Measurements from ENCODE around the gene CD300E. TPM values are rescaled to one million over a fixed set of nuclear protein-coding genes. Genes with fewer than 3 reads are reported as not detected.

Gene CD300E
- total and polyA plus RNA-seq, 12 donors: 0.07 to 4.9 (median 0.35) TPM

DNA sequence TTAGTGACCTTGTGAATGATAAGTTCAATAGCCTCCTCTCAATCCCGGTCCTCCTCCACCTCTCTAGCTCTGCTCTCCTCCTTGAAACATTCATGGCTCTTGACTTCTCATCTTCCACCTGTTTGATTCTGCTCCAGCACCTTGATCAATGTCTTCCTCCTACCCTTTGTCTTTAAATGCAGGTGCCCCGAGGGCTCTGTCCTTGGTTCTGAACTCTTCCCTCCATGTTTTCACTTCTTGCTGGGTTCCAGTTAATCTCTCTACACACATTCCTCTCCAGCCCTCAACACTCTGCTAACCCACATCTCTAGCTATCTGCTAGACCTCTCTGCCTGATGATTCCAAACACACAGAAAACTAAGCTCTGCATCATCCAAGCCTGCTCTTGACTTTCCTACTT, 13.4 kb downstream of the CD300E start:
- WGBS, 2 donors: 34 to 39% methylated on average over 2 of the region's 2 CpGs
- Histone ChIP-seq H3K4me3 (no peak overlapping the region), H3K27me3 (peaks cover 0 to 47% (median 22%) of the 10 kb centered on the region in 7 donors), H3K9me3 (no peaks in the 10 kb centered on the region), H3K27ac (no peak overlapping the region), H3K4me1 (peaks cover 0 to 21% (median 3%) of the 10 kb centered on the region in 9 donors), H3K36me3 (peaks cover 0 to 5% (median 0%) of the 10 kb centered on the region in 9 donors)
- ATAC-seq (no peak), DNase-seq (no peak)
- no peak for TF ChIP-seq CTCF (IDR thresholded peaks at IDR 0.05)
- intact Hi-C loops (cut with DNase I): no loop called here

DNA sequence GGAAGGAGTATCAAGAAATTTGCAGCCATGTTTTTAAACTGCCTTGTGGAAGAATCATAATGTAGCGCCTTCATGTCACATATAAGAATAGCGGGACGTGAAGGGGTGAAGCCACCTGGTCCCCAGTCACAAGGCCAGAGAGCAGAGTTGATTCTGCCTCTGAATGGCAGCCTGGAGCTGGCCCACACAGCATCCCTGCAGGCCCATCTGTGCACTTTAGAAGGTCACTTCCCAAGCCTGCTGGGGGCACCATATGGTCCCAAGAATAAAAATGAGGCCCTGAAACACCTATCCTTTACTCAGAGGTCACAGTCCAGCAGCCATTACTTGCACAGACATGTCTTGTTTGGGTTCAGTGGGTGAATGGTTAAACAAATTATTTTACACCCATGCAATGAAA, 15.0 kb downstream of the CD300E start:
- Histone ChIP-seq H3K4me3 (no peak overlapping the region), H3K36me3 (peaks cover 0 to 5% (median 0%) of the 10 kb centered on the region in 9 donors), H3K4me1 (peaks cover 0 to 34% (median 3%) of the 10 kb centered on the region in 9 donors), H3K27me3 (peaks cover 0 to 36% (median 21%) of the 10 kb centered on the region in 7 donors), H3K27ac (no peak overlapping the region), H3K9me3 (no peaks in the 10 kb centered on the region)
- 90 to 96% methylated on average over 3 of the region's 3 CpGs for WGBS, 2 donors
- ATAC-seq: no peak
- no peak for DNase-seq
- no peak for TF ChIP-seq CTCF (IDR thresholded peaks at IDR 0.05)
- intact Hi-C loops (cut with DNase I): loop anchor here in 1 of 10 donors (10.0 kb wide), 1 partner anchor 234 kb away; no protein-coding TSS in a partner anchor

DNA sequence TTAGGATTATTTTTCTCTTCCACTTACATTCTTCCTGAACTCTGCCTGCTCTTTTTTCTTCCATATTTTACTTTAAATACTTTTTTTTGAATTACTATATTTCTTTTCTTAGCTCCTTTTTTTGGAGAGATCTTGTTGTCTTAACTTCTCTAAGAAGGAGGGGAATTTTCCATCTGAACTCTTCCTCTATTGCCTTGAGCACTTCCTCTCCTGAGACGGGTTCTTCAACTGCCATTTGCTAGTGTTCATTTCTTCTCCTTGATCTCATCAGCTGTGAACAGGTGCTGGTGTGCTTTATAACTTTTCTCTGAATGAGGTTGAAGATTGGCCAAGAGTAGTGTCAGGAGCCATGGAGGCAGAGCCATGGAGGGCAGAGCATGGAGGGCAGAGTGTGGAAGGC, 16.3 kb downstream of the CD300E start:
- Histone ChIP-seq H3K27ac (no peak overlapping the region), H3K36me3 (peaks cover 0 to 5% (median 0%) of the 10 kb centered on the region in 9 donors), H3K9me3 (no peaks in the 10 kb centered on the region), H3K4me3 (no peak overlapping the region), H3K4me1 (peaks cover 0 to 41% (median 3%) of the 10 kb centered on the region in 9 donors), H3K27me3 (peaks cover 0 to 31% (median 13%) of the 10 kb centered on the region in 7 donors)
- intact Hi-C loops (cut with DNase I): loop anchor here in 1 of 10 donors (10.0 kb wide), 1 partner anchor 232 kb away; no protein-coding TSS in a partner anchor
- DNase-seq: no peak
- WGBS, 2 donors: 56 to 68% methylated on average over 1 of the region's 1 CpG
- no peak for TF ChIP-seq CTCF (IDR thresholded peaks at IDR 0.05)
- no peak for ATAC-seq

DNA sequence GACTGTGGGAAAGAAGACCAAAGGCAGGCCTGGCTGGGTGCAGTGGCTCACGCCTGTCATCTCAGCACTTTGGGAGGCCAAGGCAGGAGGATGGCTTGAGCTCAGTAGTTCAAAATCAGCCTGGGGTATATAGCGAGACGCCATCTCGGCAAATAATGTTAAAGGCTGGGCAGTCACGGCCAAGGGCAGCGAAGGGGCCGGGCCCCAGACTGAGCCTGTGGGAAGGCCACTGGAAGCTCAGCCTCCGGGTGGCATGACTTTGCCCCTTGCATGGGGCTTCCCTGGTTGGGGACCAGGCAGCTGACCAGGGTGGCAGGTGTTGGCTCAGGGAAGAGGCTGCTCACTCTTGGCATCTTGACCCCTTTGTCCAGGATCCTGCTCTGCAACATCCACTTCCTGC, 17.5 kb downstream of the CD300E start:
- ATAC-seq (no peak), DNase-seq (no peak)
- no peak overlapping the region for H3K27ac ChIP-seq
- no peak overlapping the region for H3K4me3 ChIP-seq
- H3K9me3 ChIP-seq: no peaks in the 10 kb centered on the region
- peaks cover 0 to 51% (median 3%) of the 10 kb centered on the region in 9 donors for H3K4me1 ChIP-seq
- intact Hi-C loops (cut with DNase I): loop anchor here in 1 of 10 donors (10.0 kb wide), 1 partner anchor 231 kb away; no protein-coding TSS in a partner anchor
- no peaks in the 10 kb centered on the region for H3K36me3 ChIP-seq
- H3K27me3 ChIP-seq: peaks cover 0 to 27% (median 19%) of the 10 kb centered on the region in 7 donors
- WGBS, 2 donors: 81 to 89% methylated on average over 8 of the region's 8 CpGs
- TF ChIP-seq CTCF (IDR thresholded peaks at IDR 0.05): no peak

Data from heart right ventricle (tissue), 16 donors.